HG02588 (cell line): ENCODE data around the gene ADAM22.

ENCODE experiments used
- ATAC-seq: cut with Tn5 transposase; IDR thresholded peaks from one replicate; pipeline ENCODE4 v1.9.1; 2021; ENCODE audit warnings: mild to moderate bottlenecking, moderate library complexity; ENCODE audit not compliant: unreplicated experiment

The ADAM22 gene

GRCh38 chr7:88104732-88105131, 170.7 kb downstream of the ADAM22 start:
- ATAC-seq: no peak

- no peak for ATAC-seq
Observed at GRCh38 chr7:88105231-88105630, 171.2 kb downstream of the ADAM22 start.

- ATAC-seq: no peak
Observed at GRCh38 chr7:88106434-88106833, 172.4 kb downstream of the ADAM22 start.

GRCh38 chr7:88109612-88110011, 175.6 kb downstream of the ADAM22 start:
- no peak for ATAC-seq

GRCh38 chr7:88111140-88111743, 177.2 kb downstream of the ADAM22 start:
- peak; percentile 51 for ATAC-seq

- ATAC-seq: no peak
Observed at GRCh38 chr7:88111954-88112471, 178.0 kb downstream of the ADAM22 start.

- no peak for ATAC-seq
Observed at GRCh38 chr7:88115258-88115796, 181.3 kb downstream of the ADAM22 start.

GRCh38 chr7:88115816-88116215, 181.8 kb downstream of the ADAM22 start:
- ATAC-seq: no peak

GRCh38 chr7:88116235-88116795, 182.3 kb downstream of the ADAM22 start:
- ATAC-seq: no peak

GRCh38 chr7:88117325-88117724, 183.3 kb downstream of the ADAM22 start:
- no peak for ATAC-seq

- no peak for ATAC-seq
Observed at GRCh38 chr7:88121335-88121734, 187.3 kb downstream of the ADAM22 start.

GRCh38 chr7:88127637-88128290, 193.7 kb downstream of the ADAM22 start:
- no peak for ATAC-seq

- no peak for ATAC-seq
Observed at GRCh38 chr7:88132725-88133124, 198.7 kb downstream of the ADAM22 start.

- ATAC-seq: no peak
Observed at GRCh38 chr7:88140947-88141346, 206.9 kb downstream of the ADAM22 start.

GRCh38 chr7:88141479-88141878, 207.4 kb downstream of the ADAM22 start:
- ATAC-seq: no peak

- ATAC-seq: no peak
Observed at GRCh38 chr7:88141953-88142352, 207.9 kb downstream of the ADAM22 start.

GRCh38 chr7:88146616-88147015, 212.6 kb downstream of the ADAM22 start:
- no peak for ATAC-seq

GRCh38 chr7:88147341-88147740, 213.3 kb downstream of the ADAM22 start:
- ATAC-seq: no peak

GRCh38 chr7:88147949-88148348, 213.9 kb downstream of the ADAM22 start:
- no peak for ATAC-seq

GRCh38 chr7:88150033-88150432, 216.0 kb downstream of the ADAM22 start:
- no peak for ATAC-seq

GRCh38 chr7:88151119-88151790, 217.2 kb downstream of the ADAM22 start:
- no peak for ATAC-seq
